Effector CD4-positive, alpha-beta T cell (primary cell): ENCODE data around the gene B4GALT6.

Source experiments
- DNase-seq: peaks from one replicate; pipeline ENCODE4 v3.0.0-alpha.2; 2020

The B4GALT6 gene

GRCh38 chr18:31659576-31660177 is 24.7 kb downstream of the B4GALT6 start:
- DNase-seq: no peak

GRCh38 chr18:31658670-31659575 is 25.5 kb downstream of the B4GALT6 start:
- DNase-seq: no peak

- no peak for DNase-seq
Observed at GRCh38 chr18:31657823-31658669, 26.3 kb downstream of the B4GALT6 start.

GRCh38 chr18:31656754-31657153 is 27.6 kb downstream of the B4GALT6 start:
- no peak for DNase-seq

- no peak for DNase-seq
Observed at GRCh38 chr18:31655354-31655753, 29.0 kb downstream of the B4GALT6 start.

- no peak for DNase-seq
Observed at GRCh38 chr18:31652877-31653276, 31.5 kb downstream of the B4GALT6 start.

- DNase-seq: no peak
Observed at GRCh38 chr18:31652357-31652756, 32.0 kb downstream of the B4GALT6 start.

GRCh38 chr18:31651369-31651768 is 33.0 kb downstream of the B4GALT6 start:
- no peak for DNase-seq

GRCh38 chr18:31649978-31650719 is 34.2 kb downstream of the B4GALT6 start:
- no peak for DNase-seq

- DNase-seq: no peak
Observed at GRCh38 chr18:31649449-31649848, 34.9 kb downstream of the B4GALT6 start.

GRCh38 chr18:31648966-31649429 is 35.4 kb downstream of the B4GALT6 start:
- no peak for DNase-seq

- DNase-seq: no peak
Observed at GRCh38 chr18:31648458-31648857, 35.9 kb downstream of the B4GALT6 start.

GRCh38 chr18:31647127-31647753 is 37.1 kb downstream of the B4GALT6 start:
- DNase-seq: no peak

- no peak for DNase-seq
Observed at GRCh38 chr18:31646332-31647126, 37.9 kb downstream of the B4GALT6 start.

- no peak for DNase-seq
Observed at GRCh38 chr18:31645411-31645810, 39.0 kb downstream of the B4GALT6 start.

- no peak for DNase-seq
Observed at GRCh38 chr18:31643003-31643402, 41.4 kb downstream of the B4GALT6 start.

GRCh38 chr18:31637445-31637844 is 46.9 kb downstream of the B4GALT6 start:
- DNase-seq: no peak

GRCh38 chr18:31636387-31636786 is 48.0 kb downstream of the B4GALT6 start:
- DNase-seq: no peak

- DNase-seq: no peak
Observed at GRCh38 chr18:31634331-31634713, 50.1 kb downstream of the B4GALT6 start.

- DNase-seq: no peak
Observed at GRCh38 chr18:31633392-31634330, 50.7 kb downstream of the B4GALT6 start.
